HL-60 (cell line): ENCODE data around the gene ARMC5.

ENCODE experiments used
- POLR2AphosphoS5 ChIP-seq: IDR thresholded peaks from 2 replicates; pipeline ENCODE4 v1.6.1; 2012; ENCODE audit warnings: low read depth
- TF ChIP-seq, protein P1 (sequence below): IDR thresholded peaks from one replicate; pipeline ENCODE4 v1.5.1; 2011; ENCODE audit warnings: low read length, control low read depth, inconsistent platforms; ENCODE audit not compliant: insufficient read depth
- TF ChIP-seq, protein P2 (sequence below): IDR thresholded peaks from 2 replicates; pipeline ENCODE4 v1.6.1; 2012; ENCODE audit warnings: low read depth; ENCODE audit not compliant: insufficient replicate concordance

DNA sequence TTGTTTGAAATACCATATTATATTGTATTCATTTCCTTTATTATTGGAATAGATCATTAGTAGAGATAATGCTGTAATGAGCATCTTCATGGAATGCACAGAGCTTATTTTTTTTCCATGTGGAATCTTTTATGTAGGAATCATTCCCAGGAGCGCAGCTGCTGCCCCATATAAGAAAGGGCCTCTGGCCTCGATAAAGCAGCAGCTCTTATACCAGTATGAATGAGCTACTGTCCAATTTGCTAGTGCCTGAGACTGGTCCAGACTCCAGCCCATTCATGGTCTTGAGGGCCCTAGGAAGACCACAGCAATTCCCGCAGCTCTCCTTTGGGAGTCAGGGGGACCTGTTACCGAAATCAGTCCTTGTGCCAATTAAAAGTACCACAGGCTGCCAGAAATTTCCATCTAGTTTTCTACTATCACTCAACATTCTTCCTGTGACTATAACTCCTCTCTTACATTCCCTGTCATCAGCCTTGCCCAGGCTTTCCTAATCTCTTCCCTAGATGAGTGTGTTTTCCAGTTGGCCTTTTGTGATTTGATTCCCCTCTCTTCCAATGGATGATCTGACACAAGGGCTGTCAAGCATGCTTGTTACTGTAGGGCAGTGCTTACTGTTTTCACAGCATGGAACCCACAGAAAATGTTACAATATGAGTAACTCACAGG is 18.7 kb upstream of the ARMC5 start:
- TF ChIP-seq, protein P1, sequence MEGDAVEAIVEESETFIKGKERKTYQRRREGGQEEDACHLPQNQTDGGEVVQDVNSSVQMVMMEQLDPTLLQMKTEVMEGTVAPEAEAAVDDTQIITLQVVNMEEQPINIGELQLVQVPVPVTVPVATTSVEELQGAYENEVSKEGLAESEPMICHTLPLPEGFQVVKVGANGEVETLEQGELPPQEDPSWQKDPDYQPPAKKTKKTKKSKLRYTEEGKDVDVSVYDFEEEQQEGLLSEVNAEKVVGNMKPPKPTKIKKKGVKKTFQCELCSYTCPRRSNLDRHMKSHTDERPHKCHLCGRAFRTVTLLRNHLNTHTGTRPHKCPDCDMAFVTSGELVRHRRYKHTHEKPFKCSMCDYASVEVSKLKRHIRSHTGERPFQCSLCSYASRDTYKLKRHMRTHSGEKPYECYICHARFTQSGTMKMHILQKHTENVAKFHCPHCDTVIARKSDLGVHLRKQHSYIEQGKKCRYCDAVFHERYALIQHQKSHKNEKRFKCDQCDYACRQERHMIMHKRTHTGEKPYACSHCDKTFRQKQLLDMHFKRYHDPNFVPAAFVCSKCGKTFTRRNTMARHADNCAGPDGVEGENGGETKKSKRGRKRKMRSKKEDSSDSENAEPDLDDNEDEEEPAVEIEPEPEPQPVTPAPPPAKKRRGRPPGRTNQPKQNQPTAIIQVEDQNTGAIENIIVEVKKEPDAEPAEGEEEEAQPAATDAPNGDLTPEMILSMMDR: no peak
- TF ChIP-seq POLR2AphosphoS5: no peak
- TF ChIP-seq, protein P2, sequence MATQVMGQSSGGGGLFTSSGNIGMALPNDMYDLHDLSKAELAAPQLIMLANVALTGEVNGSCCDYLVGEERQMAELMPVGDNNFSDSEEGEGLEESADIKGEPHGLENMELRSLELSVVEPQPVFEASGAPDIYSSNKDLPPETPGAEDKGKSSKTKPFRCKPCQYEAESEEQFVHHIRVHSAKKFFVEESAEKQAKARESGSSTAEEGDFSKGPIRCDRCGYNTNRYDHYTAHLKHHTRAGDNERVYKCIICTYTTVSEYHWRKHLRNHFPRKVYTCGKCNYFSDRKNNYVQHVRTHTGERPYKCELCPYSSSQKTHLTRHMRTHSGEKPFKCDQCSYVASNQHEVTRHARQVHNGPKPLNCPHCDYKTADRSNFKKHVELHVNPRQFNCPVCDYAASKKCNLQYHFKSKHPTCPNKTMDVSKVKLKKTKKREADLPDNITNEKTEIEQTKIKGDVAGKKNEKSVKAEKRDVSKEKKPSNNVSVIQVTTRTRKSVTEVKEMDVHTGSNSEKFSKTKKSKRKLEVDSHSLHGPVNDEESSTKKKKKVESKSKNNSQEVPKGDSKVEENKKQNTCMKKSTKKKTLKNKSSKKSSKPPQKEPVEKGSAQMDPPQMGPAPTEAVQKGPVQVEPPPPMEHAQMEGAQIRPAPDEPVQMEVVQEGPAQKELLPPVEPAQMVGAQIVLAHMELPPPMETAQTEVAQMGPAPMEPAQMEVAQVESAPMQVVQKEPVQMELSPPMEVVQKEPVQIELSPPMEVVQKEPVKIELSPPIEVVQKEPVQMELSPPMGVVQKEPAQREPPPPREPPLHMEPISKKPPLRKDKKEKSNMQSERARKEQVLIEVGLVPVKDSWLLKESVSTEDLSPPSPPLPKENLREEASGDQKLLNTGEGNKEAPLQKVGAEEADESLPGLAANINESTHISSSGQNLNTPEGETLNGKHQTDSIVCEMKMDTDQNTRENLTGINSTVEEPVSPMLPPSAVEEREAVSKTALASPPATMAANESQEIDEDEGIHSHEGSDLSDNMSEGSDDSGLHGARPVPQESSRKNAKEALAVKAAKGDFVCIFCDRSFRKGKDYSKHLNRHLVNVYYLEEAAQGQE: no peak
